Daoy (cell line): ENCODE results near the gene CCL2. TPM values are rescaled to one million over a fixed set of nuclear protein-coding genes. Genes with fewer than 3 reads are reported as not detected.

Experiments used
- DNase-seq: peaks from one replicate; pipeline ENCODE4 v3.0.0-alpha.2; 2015; ENCODE audit warnings: low read depth
- total RNA-seq: library from RNA; depleted of rRNA; stranded (reverse); fragments of >200 nt; shearing (Covaris generic); gene quantifications from 2 replicates; pipeline ENCODE4 v1.2.3, GENCODE V29; 2014

Gene CCL2
- total RNA-seq, 1 experiment from 2014 or later, result 1,648 TPM

DNA sequence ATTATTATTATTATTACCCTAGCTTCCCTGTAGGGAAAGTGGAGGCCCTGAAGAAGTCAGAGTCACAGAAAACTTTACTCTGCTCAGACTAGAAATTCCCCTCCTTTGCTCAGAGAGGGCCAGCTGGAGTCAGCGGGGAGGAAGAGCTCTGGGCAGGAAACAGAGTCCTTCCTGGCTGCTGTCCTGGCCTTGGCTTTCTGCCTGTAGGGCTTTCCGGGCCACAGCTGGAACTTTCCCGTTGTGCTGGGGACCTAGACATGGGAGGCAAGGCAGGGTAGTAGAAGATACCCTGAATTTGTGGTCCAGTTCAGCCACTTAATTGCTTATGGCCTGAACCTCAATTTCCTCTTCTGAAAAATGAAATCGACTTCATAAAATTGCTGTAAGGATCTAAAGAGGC lies 14.0 kb upstream of the CCL2 start:
- DNase-seq, result peak; percentile 78

DNA sequence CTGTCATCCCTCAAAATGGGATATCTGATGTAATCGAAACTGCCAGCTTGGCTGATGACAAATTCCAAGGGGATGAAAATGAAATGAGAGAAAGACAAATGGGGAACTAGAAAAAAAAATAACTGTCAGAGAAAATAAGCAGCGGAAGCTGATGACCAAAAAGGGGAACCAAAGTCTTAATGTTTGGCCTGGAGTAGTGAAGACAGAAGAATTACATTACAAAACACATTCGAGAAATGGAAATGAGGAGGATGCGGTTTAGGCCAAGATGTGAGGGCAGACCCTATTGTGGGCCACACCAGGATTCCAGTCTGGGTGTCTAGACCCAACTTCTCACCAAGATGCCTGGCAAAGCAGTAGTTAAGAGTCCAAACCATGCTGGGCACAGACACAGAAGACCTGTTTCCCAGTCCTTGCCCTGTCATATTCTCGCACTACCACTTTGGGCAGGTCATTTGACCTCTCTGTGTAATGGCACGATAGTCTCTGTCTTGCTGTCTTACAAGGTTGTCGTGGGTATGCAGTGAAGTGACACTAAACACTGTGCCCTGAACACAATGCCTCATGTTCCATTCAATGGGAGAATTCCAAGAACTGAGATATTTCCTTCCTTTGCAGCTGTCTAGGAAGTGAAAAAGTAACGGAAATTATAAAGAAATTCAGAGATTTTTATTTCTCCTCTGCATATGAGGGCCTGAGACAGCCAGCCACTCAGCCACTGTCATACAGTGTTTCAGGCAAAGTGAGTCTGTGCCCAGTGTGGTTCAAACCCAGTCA lies 12.3 kb upstream of the CCL2 start:
- peak; percentile 66 for DNase-seq

- no peak for DNase-seq
These were observed 11.4 kb upstream of the CCL2 start for GRCh38 chr17:34243364-34244320.

- no peak for DNase-seq
These were observed 9.7 kb upstream of the CCL2 start for GRCh38 chr17:34245351-34245905.

DNA sequence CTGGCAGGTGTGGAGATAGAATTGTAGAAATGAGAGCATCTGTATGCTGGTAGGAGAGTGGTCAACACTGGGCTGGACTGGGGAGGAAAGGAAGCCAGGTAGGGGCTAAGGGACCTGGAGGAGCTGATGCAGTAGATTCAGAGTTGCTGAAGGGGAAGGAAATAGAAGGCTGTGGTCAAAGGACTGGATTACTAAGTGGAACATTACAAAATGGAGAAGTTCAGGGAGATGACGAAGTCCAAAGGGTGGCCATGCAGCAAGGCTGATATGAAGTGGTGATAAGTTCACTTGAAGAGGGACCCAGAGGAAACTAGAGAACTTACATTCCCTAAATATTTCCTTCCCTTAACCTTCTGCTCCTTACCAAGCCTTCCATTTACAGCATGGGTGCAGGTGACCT lies 8.6 kb upstream of the CCL2 start:
- no peak for DNase-seq

DNA sequence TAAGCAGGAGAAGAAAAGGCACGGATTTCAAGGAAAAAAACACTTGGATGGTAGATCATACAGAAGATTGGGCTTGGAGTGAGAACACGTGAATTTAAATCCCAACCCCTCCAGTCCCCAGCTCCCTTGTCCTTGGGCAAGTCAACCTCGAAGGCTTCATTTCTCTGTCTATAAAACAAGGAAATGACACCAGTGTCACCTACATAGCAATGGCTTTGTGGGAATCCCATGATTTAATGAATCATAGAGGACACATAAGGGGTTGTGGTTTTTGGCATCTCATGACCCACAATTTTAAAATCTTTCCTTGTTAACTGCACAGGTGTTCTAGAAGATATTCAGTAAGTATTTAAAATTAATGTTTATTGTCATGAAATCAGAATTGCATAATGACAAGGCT lies 8.2 kb upstream of the CCL2 start:
- DNase-seq, result no peak

- DNase-seq, result peak; percentile 76
These were observed 6.5 kb upstream of the CCL2 start for GRCh38 chr17:34248511-34249024.

GRCh38 chr17:34249061-34249460 lies 6.0 kb upstream of the CCL2 start:
- no peak for DNase-seq

DNA sequence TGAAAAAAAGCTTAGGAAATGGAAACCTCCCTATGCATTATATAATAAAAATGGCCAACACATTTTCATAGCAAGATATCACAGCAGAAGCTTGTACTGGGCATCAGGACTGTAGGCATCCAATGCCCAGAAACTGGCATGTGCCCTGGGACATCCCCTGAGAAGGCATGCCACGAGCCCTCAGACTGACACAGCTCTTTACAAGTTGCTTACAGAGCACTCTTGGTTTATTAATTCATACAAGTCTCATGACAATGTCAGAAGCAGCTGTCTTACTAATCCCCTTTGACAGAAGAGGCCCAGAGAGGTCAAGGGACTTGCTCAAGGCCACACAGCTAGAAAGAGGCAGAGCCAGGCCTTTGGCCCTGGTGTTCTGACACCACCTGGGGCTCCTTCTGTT lies 5.6 kb upstream of the CCL2 start:
- no peak for DNase-seq

DNA sequence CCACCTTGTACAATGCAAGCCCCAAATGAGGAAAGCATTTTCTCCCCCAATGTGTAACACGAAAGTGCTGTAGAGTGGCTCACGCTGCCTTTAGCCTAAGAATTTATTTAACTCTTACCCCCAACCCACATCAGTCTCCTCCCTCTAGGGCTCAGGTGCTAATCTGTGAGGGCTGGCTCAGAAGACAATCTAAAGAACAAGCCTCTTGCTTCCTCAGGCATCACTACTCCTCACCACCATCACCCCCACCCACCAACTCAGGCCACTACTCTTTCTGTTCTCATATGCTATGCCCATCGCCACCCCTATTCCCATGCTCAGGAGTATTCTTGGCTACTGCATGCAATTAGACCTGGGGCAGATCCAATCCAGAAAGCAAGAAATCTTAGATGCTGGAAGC lies 3.9 kb upstream of the CCL2 start:
- DNase-seq, result peak; percentile 57

DNA sequence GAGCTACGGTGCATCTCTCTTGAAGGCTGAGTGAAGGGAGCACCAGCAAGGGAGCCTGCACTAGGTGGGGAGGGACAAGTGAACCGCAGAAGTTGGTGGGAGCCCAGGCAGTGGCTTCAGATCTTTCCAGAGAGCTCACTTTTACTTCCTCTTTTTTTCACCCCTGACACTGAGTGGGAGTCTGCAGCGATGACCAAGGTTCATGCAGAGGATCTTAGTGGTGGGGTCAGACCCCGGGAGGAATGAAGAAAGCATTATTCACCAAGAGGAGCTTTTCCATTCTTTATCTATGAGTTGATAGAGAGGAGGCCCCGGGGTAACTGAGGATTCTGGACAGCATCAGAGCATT lies 3.0 kb upstream of the CCL2 start:
- DNase-seq, result peak; percentile 81

DNA sequence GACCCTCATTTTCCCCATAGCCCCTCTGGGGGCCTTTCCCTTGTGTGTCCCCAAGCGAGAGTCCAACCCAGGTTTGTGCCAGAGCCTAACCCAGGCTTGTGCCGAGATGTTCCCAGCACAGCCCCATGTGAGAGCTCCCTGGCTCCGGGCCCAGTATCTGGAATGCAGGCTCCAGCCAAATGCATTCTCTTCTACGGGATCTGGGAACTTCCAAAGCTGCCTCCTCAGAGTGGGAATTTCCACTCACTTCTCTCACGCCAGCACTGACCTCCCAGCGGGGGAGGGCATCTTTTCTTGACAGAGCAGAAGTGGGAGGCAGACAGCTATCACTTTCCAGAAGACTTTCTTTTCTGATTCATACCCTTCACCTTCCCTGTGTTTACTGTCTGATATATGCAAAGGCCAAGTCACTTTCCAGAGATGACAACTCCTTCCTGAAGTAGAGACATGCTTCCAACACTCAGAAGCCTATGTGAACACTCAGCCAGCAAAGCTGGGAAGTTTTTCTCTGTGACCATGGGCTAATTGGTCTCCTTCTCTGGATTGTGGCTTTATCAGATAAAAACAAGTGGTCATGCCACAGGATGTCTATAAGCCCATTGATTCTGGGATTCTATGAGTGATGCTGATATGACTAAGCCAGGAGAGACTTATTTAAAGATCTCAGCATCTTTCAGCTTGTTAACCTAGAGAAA lies 2.5 kb upstream of the CCL2 start:
- peak; percentile 96 for DNase-seq

- DNase-seq, result no peak
These were observed 2.0 kb upstream of the CCL2 start for GRCh38 chr17:34253139-34253525.

GRCh38 chr17:34254146-34254545 lies 939 bp upstream of the CCL2 start:
- DNase-seq, result peak; percentile 71

- DNase-seq, result no peak
These were observed 272 bp downstream of the CCL2 start for GRCh38 chr17:34255381-34255732.

GRCh38 chr17:34255841-34256240 lies 756 bp downstream of the CCL2 start:
- DNase-seq, result no peak

GRCh38 chr17:34257299-34257985 lies 2.4 kb downstream of the CCL2 start:
- peak; percentile 74 for DNase-seq

DNA sequence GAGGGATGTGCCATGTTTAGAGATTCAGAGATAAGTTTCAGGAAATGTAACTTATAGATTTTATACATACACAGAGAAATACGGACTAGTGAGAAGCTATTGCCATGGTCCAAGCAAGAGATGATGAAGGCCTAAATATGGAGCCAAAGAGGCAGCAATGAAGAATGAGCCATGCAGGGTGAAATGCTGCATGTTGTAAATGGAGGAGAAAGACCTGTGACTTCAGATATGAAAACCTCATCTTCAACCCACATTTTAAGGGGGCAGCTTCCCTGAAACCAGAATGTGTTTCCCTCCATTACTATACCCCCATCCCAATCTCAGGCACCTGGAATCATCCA lies 2.9 kb downstream of the CCL2 start:
- DNase-seq, result peak; percentile 59

- peak; percentile 73 for DNase-seq
These were observed 4.1 kb downstream of the CCL2 start for GRCh38 chr17:34259146-34259545.

GRCh38 chr17:34260861-34261260 lies 5.8 kb downstream of the CCL2 start:
- DNase-seq, result no peak

DNA sequence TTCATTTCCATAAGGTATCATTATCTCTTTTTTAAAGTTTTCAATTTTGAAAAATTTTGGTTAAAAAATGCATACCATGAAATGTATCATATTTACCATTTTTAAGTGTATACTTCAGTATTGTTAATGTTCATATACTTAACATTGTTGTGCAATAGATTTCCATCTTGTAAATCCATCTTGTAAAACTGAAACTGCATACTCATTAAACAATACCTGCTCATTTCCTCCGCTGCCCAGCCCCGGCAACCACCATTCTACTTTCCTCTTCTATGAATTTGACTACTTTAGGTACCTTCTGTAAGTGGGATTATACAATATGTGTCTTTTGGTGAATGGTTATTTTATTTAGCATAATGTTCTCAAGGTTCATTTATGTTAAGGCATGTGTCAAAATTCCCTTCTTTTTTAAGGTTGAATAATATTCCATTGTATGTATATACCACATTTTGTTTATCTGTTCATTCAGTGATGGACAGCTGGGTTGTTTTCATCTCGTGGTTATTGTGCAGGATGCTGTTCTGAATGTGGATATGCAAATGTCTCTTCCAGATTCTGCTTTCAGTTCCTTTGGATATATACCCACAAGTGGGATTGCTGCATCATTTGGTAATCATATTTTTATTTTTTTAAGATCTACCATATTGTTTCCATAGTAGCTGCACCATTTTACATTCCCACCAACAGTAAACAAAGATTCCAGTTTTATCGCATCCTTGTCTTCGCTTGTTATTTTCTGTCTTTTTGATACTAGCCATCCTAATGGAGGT lies 6.7 kb downstream of the CCL2 start:
- DNase-seq, result no peak
